ENCODE results near the gene PCNX2.

DNA sequence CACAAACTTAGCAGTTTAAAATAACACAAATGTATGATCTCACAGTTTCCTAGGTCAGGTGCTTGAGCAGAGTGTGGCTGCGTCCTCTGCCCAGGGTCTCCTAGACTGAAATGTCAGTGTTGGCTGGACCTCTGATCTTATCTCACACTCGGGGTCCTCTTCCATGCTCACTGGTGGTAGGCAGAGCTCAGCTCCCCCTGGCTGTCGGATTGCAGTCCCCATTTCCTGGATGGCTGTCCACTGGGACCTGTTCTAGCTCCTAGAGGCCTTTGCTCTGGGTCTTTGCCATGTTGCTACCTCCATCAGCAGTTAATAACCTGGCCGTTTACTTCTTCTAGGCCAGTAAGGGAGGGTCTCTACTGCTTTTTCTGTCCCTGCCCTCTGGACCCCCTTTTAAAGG is 107.5 kb downstream of the PCNX2 start:
- TF ChIP-seq FOXM1 (IDR thresholded peaks at IDR 0.05; ENCODE audit: borderline replicate concordance, low read depth) (no peak), CREB1 (IDR thresholded peaks at IDR 0.05; ENCODE audit: low read depth) (no peak), TCF12 (IDR thresholded peaks at IDR 0.05; ENCODE audit: low read depth) (no peak), EP300 (IDR thresholded peaks at IDR 0.05; ENCODE audit: borderline replicate concordance) (no peak), EGR1 (IDR thresholded peaks at IDR 0.05) (no peak), ZBTB7A (IDR thresholded peaks at IDR 0.05; ENCODE audit: low read depth) (no peak)
- TF ChIP-seq, protein P1, sequence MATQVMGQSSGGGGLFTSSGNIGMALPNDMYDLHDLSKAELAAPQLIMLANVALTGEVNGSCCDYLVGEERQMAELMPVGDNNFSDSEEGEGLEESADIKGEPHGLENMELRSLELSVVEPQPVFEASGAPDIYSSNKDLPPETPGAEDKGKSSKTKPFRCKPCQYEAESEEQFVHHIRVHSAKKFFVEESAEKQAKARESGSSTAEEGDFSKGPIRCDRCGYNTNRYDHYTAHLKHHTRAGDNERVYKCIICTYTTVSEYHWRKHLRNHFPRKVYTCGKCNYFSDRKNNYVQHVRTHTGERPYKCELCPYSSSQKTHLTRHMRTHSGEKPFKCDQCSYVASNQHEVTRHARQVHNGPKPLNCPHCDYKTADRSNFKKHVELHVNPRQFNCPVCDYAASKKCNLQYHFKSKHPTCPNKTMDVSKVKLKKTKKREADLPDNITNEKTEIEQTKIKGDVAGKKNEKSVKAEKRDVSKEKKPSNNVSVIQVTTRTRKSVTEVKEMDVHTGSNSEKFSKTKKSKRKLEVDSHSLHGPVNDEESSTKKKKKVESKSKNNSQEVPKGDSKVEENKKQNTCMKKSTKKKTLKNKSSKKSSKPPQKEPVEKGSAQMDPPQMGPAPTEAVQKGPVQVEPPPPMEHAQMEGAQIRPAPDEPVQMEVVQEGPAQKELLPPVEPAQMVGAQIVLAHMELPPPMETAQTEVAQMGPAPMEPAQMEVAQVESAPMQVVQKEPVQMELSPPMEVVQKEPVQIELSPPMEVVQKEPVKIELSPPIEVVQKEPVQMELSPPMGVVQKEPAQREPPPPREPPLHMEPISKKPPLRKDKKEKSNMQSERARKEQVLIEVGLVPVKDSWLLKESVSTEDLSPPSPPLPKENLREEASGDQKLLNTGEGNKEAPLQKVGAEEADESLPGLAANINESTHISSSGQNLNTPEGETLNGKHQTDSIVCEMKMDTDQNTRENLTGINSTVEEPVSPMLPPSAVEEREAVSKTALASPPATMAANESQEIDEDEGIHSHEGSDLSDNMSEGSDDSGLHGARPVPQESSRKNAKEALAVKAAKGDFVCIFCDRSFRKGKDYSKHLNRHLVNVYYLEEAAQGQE (IDR thresholded peaks at IDR 0.05; ENCODE audit: low read depth): no peak
- TF ChIP-seq, protein P2, sequence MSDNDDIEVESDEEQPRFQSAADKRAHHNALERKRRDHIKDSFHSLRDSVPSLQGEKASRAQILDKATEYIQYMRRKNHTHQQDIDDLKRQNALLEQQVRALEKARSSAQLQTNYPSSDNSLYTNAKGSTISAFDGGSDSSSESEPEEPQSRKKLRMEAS (IDR thresholded peaks at IDR 0.05): no peak
